ENCODE measurements around the gene CFAP45.

Gene CFAP45

DNA sequence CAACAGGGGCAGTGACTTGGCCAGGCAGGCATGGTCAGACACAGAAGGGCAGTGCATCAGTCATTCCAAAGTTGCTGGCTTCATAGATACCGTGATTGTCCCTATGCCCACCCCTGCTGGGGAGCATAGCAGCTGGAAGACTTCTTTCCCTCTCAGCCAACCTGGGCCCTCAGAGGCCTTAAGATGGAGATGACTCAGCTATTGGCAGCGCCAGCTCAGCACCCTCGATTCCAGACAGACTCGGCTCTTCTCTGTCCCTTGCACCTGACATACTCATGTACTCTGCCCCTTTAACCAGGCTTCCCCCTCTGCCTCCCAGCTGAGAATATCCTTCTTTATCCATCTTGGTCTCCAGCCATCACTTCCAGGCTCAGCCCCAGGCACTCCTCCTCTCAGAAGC lies 56.5 kb downstream of the CFAP45 start:
- no peak overlapping the region for H2AFZ ChIP-seq (ENCODE audit: low read length)
- TF ChIP-seq EZH2 (IDR thresholded peaks at IDR 0.05; ENCODE audit: borderline replicate concordance, low read length) = no peak
- TF ChIP-seq, protein P1, sequence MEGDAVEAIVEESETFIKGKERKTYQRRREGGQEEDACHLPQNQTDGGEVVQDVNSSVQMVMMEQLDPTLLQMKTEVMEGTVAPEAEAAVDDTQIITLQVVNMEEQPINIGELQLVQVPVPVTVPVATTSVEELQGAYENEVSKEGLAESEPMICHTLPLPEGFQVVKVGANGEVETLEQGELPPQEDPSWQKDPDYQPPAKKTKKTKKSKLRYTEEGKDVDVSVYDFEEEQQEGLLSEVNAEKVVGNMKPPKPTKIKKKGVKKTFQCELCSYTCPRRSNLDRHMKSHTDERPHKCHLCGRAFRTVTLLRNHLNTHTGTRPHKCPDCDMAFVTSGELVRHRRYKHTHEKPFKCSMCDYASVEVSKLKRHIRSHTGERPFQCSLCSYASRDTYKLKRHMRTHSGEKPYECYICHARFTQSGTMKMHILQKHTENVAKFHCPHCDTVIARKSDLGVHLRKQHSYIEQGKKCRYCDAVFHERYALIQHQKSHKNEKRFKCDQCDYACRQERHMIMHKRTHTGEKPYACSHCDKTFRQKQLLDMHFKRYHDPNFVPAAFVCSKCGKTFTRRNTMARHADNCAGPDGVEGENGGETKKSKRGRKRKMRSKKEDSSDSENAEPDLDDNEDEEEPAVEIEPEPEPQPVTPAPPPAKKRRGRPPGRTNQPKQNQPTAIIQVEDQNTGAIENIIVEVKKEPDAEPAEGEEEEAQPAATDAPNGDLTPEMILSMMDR (IDR thresholded peaks at IDR 0.05; ENCODE audit: low read length) = no peak

GRCh38 chr1:159841749-159842148 lies 58.2 kb downstream of the CFAP45 start:
- H4K20me1 ChIP-seq (ENCODE audit: insufficient read depth, low read length) = no peaks in the 10 kb centered on the region
- H3K9me2 ChIP-seq (ENCODE audit: low read depth, low read length) = no peaks in the 10 kb centered on the region
- no peak overlapping the region for H2AFZ ChIP-seq (ENCODE audit: low read length)
- H3K27me3 ChIP-seq (ENCODE audit: insufficient read depth, low read length) = 0 out of 2 replicates have a peak, but pooled peaks cover 6% of the 10 kb centered on the region
- no peaks in the 10 kb centered on the region for H3K79me2 ChIP-seq (ENCODE audit: insufficient read depth, low read length)
- no peak overlapping the region for H3K27ac ChIP-seq (ENCODE audit: low read depth, low read length, poor library complexity, severe bottlenecking)
- no peak overlapping the region for H3K4me2 ChIP-seq (ENCODE audit: low read length)
- no peaks in the 10 kb centered on the region for H3K4me1 ChIP-seq (ENCODE audit: insufficient read depth, low read length, severe bottlenecking)
- H3F3A ChIP-seq (ENCODE audit: insufficient read depth, low read length) = no peaks in the 10 kb centered on the region
- H3K4me3 ChIP-seq (ENCODE audit: low read depth, low read length, poor library complexity, severe bottlenecking) = no peak overlapping the region
- no peak for TF ChIP-seq EZH2 (IDR thresholded peaks at IDR 0.05; ENCODE audit: borderline replicate concordance, low read length)
- no peaks in the 10 kb centered on the region for H3K36me3 ChIP-seq (ENCODE audit: insufficient read depth, low read length)
- no peak overlapping the region for H3K9ac ChIP-seq (ENCODE audit: low read length)
- H3K9me3 ChIP-seq (ENCODE audit: low read length) = no peaks in the 10 kb centered on the region

More for the DNA sequence above, 56.5 kb downstream of the CFAP45 start:
- no peaks in the 10 kb centered on the region for H3K79me2 ChIP-seq (ENCODE audit: insufficient read depth, low read length)
- no peaks in the 10 kb centered on the region for H3F3A ChIP-seq (ENCODE audit: insufficient read depth, low read length)
- H3K36me3 ChIP-seq (ENCODE audit: insufficient read depth, low read length) = no peaks in the 10 kb centered on the region
- H3K4me3 ChIP-seq (ENCODE audit: low read depth, low read length, poor library complexity, severe bottlenecking) = no peak overlapping the region
- H3K27me3 ChIP-seq (ENCODE audit: insufficient read depth, low read length) = 0 out of 2 replicates have a peak, but pooled peaks cover 6% of the 10 kb centered on the region
- H3K9ac ChIP-seq (ENCODE audit: low read length) = no peak overlapping the region
- H3K27ac ChIP-seq (ENCODE audit: low read depth, low read length, poor library complexity, severe bottlenecking) = no peak overlapping the region
- no peaks in the 10 kb centered on the region for H4K20me1 ChIP-seq (ENCODE audit: insufficient read depth, low read length)
- no peaks in the 10 kb centered on the region for H3K4me1 ChIP-seq (ENCODE audit: insufficient read depth, low read length, severe bottlenecking)
- H3K9me2 ChIP-seq (ENCODE audit: low read depth, low read length) = no peaks in the 10 kb centered on the region
- no peak overlapping the region for H3K4me2 ChIP-seq (ENCODE audit: low read length)
- no peaks in the 10 kb centered on the region for H3K9me3 ChIP-seq (ENCODE audit: low read length)

DNA sequence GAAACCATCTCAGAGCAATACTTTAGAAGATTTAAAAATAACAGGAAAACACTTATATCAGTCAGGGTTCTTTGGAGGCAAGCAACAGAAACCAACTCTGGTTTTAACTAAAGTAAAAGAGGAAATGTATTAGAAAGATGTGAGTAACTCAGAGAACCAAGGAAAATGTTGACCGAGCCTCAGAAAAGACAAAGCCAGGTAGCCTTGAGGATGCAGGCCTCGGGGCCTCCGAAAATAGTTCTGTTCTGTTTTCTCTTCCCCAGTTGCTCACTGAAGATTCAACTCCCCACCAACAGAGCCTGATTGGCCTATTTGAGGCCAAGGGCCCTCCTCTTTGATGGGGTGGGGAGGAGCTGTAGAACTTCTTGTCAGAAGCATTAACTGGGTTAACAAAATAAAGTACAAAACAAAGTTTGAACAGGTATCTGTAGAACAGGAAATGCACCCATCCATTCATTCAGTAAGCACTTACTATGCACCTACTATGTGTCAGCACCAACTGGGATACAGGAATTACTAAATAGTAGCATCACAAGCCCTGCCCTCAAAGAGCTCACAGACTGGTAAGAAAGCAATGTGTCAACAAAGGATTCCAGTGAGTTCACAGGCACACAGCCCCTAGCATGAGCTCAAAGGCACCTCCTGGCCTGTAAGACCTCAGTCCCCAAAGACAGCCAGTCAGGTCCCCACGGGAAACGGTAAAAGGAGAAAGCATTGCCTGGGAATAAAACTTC lies 60.7 kb downstream of the CFAP45 start:
- no peaks in the 10 kb centered on the region for H3K4me1 ChIP-seq (ENCODE audit: insufficient read depth, low read length, severe bottlenecking)
- no peak overlapping the region for H3K9ac ChIP-seq (ENCODE audit: low read length)
- no peaks in the 10 kb centered on the region for H3K9me2 ChIP-seq (ENCODE audit: low read depth, low read length)
- H3K9me3 ChIP-seq (ENCODE audit: low read length) = no peaks in the 10 kb centered on the region
- H3K79me2 ChIP-seq (ENCODE audit: insufficient read depth, low read length) = no peaks in the 10 kb centered on the region
- no peak overlapping the region for H3K4me3 ChIP-seq (ENCODE audit: low read depth, low read length, poor library complexity, severe bottlenecking)
- no peaks in the 10 kb centered on the region for H4K20me1 ChIP-seq (ENCODE audit: insufficient read depth, low read length)
- 0 out of 2 replicates have a peak, but pooled peaks cover 6% of the 10 kb centered on the region for H3K27me3 ChIP-seq (ENCODE audit: insufficient read depth, low read length)
- no peak overlapping the region for H3K4me2 ChIP-seq (ENCODE audit: low read length)
- H3K36me3 ChIP-seq (ENCODE audit: insufficient read depth, low read length) = no peaks in the 10 kb centered on the region
- no peak for TF ChIP-seq EZH2 (IDR thresholded peaks at IDR 0.05; ENCODE audit: borderline replicate concordance, low read length)
- TF ChIP-seq, protein P1 (IDR thresholded peaks at IDR 0.05; ENCODE audit: low read length) = no peak
- H3F3A ChIP-seq (ENCODE audit: insufficient read depth, low read length) = no peaks in the 10 kb centered on the region
- H2AFZ ChIP-seq (ENCODE audit: low read length) = no peak overlapping the region
- no peak overlapping the region for H3K27ac ChIP-seq (ENCODE audit: low read depth, low read length, poor library complexity, severe bottlenecking)

DNA sequence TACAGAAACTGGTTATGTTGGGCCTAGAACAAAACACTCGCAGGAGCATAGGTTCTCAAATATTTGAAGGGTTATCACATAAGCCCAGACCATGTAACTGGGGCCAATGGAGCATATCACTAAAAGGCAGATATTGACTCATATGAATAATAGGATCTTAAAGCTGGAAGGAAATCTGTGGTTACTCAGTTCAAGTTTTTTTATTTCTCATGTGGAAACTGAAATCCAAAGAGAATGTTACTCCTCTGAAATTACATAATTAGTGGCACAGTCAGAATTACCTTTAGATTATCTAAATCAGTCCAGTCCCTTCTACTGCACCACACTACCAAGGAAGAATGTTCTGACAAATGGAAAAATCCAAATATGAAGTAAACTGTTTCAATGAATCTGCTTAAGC lies 61.2 kb downstream of the CFAP45 start:
- Histone ChIP-seq H3K4me3 (ENCODE audit: low read depth, low read length, poor library complexity, severe bottlenecking) (no peak overlapping the region), H3K4me1 (ENCODE audit: insufficient read depth, low read length, severe bottlenecking) (no peaks in the 10 kb centered on the region), H2AFZ (ENCODE audit: low read length) (no peak overlapping the region), H3F3A (ENCODE audit: insufficient read depth, low read length) (no peaks in the 10 kb centered on the region), H3K9me2 (ENCODE audit: low read depth, low read length) (no peaks in the 10 kb centered on the region), H3K9me3 (ENCODE audit: low read length) (no peaks in the 10 kb centered on the region), H3K27me3 (ENCODE audit: insufficient read depth, low read length) (0 out of 2 replicates have a peak, but pooled peaks cover 6% of the 10 kb centered on the region), H3K9ac (ENCODE audit: low read length) (no peak overlapping the region), H3K4me2 (ENCODE audit: low read length) (no peak overlapping the region), H3K36me3 (ENCODE audit: insufficient read depth, low read length) (no peaks in the 10 kb centered on the region), H4K20me1 (ENCODE audit: insufficient read depth, low read length) (no peaks in the 10 kb centered on the region), H3K27ac (ENCODE audit: low read depth, low read length, poor library complexity, severe bottlenecking) (no peak overlapping the region), H3K79me2 (ENCODE audit: insufficient read depth, low read length) (no peaks in the 10 kb centered on the region)
- TF ChIP-seq, protein P1 (IDR thresholded peaks at IDR 0.05; ENCODE audit: low read length) = no peak
- TF ChIP-seq EZH2 (IDR thresholded peaks at IDR 0.05; ENCODE audit: borderline replicate concordance, low read length) = no peak
